Effector memory CD4-positive, alpha-beta T cell (primary cell): ENCODE results near the gene RABEP2.
"Not testable (repeated sequence)": the region's sequence is repeated elsewhere in the genome, so short reads cannot be mapped to it uniquely, and the experiment has no call there.

Source experiments
- DNase-seq, 3 donors: peaks; one replicate each; pipeline ENCODE4 v3.0.0-alpha.2; 2020
- H3K27ac ChIP-seq: 2 replicates; pipeline ENCODE4 v1.7.0; 2013; ENCODE audit warnings: mild to moderate bottlenecking, low read length, moderate library complexity; ENCODE audit not compliant: insufficient read depth, poor library complexity, severe bottlenecking
- H3K27me3 ChIP-seq: replicated peaks from 2 replicates; pipeline ENCODE4 v1.7.0; 2013; ENCODE audit warnings: mild to moderate bottlenecking, low read length; ENCODE audit not compliant: insufficient read depth, control insufficient read depth, poor library complexity, severe bottlenecking
- H3K36me3 ChIP-seq: 2 replicates; pipeline ENCODE4 v1.7.0; 2013; ENCODE audit warnings: mild to moderate bottlenecking, low read length, moderate library complexity; ENCODE audit not compliant: control insufficient read depth, insufficient read depth
- H3K4me1 ChIP-seq: 2 replicates; pipeline ENCODE4 v1.7.0; 2013; ENCODE audit warnings: low read length, mild to moderate bottlenecking; ENCODE audit not compliant: control insufficient read depth, insufficient read depth, poor library complexity, severe bottlenecking
- H3K4me3 ChIP-seq: 2 replicates; pipeline ENCODE4 v1.7.0; 2013; ENCODE audit warnings: low read length, low read depth, mild to moderate bottlenecking; ENCODE audit not compliant: insufficient read depth, poor library complexity, severe bottlenecking
- H3K9me3 ChIP-seq: 2 replicates; pipeline ENCODE4 v1.7.0; 2013; ENCODE audit warnings: mild to moderate bottlenecking, low read length, moderate library complexity; ENCODE audit not compliant: control insufficient read depth

Gene RABEP2

DNA sequence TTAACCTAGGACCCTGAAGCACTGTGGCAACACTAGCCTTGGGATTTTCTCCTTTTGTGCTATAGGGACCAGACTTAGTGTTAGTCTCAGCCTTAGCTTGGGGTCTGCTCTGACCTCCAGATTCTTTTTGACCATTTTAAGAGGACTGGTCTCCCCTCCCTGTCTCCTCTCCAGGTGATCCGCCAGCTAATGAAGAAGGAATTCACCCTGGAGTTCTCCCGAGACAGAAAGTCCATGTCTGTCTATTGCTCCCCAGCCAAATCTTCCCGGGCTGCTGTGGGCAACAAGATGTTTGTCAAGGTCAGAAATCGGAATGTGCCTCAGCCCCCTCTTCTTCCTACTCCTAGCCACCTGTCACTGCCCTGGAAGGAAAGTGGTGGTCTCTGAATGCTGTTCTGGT lies 27.2 kb downstream of the RABEP2 start:
- H3K4me1 ChIP-seq: no peaks in the 10 kb centered on the region
- H3K4me3 ChIP-seq: no peak overlapping the region
- DNase-seq: no peak
- H3K27ac ChIP-seq: no peak overlapping the region
- no peaks in the 10 kb centered on the region for H3K36me3 ChIP-seq
- no peaks in the 10 kb centered on the region for H3K9me3 ChIP-seq
- H3K27me3 ChIP-seq: no peaks in the 10 kb centered on the region

DNA sequence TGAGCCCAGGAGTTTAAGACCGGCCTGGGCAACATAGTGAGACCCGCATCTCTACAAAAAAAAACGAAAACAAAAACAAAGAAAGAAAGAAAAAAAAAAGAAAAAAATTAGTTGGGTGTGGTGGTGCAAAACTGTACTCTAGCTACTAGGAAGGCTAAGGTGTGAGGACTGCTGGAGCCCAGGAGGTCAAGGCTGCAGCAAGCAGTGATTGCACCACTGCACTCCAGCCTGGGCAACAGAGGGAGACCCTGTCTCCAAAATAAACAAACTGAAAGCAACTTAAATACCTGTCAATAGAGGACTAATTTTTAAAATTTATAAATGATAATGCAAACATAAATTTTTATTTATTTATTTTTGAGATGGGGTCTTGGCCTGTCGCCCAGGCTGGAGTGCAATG lies 29.4 kb downstream of the RABEP2 start:
- Histone ChIP-seq H3K4me3 (no peak overlapping the region), H3K27me3 (no peaks in the 10 kb centered on the region), H3K4me1 (no peaks in the 10 kb centered on the region), H3K9me3 (no peaks in the 10 kb centered on the region), H3K27ac (no peak overlapping the region), H3K36me3 (no peaks in the 10 kb centered on the region)
- DNase-seq: no peak

DNA sequence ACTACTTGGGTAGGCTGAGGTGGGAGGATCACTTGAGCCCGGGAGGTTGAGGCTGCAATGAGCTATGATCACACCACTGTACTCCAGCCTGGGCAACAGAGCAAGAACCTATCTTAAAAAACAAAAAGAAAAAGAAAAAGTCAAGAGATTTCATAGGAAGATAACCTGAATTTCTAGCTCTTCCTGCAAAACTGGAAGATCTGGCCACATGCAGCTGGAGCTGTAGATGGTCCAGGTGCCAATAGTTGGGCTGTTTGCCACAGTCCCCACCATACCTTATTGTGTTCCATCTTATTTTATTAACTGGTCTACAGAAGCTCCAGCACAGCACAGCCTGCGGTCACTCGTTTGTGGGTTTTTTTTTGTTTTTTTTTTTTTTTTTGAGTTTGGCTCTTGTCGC lies 31.7 kb downstream of the RABEP2 start:
- no peak overlapping the region for H3K4me3 ChIP-seq

GRCh38 chr16:28891964-28892890 lies 32.8 kb downstream of the RABEP2 start:
- Histone ChIP-seq H3K27ac (no peak overlapping the region), H3K4me1 (no peaks in the 10 kb centered on the region), H3K27me3 (no peaks in the 10 kb centered on the region), H3K4me3 (no peak overlapping the region), H3K36me3 (no peaks in the 10 kb centered on the region), H3K9me3 (no peaks in the 10 kb centered on the region)
- DNase-seq: no peak

More for the DNA sequence above, 31.7 kb downstream of the RABEP2 start:
- Histone ChIP-seq H3K4me1 (no peaks in the 10 kb centered on the region), H3K9me3 (no peaks in the 10 kb centered on the region), H3K36me3 (no peaks in the 10 kb centered on the region), H3K27me3 (no peaks in the 10 kb centered on the region), H3K27ac (no peak overlapping the region)
- no peak for DNase-seq

- H3K27ac ChIP-seq, H3K4me3 ChIP-seq, H3K4me1 ChIP-seq, H3K36me3 ChIP-seq, DNase-seq, H3K9me3 ChIP-seq, H3K27me3 ChIP-seq: not testable (repeated sequence)
These were observed 34.7 kb downstream of the RABEP2 start for GRCh38 chr16:28890355-28890754.

DNA sequence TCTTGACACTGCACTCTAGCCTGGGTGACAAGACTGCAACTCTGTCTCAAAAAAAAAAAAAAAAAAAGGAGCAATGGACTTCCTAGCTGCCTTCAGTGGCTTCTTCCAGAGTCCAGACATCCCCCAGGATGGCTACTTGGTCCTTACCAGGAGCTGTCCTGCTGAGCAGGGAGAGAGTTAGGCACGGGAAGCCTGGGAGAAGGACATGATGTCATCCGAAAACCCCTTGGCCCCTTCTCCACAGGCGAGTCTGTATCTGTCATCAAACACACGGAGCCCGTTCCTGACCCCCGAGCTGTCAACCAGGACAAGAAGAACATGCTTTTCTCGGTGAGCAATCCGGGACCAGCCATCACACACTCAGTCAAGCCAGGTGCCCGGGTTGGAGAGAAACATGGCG lies 38.1 kb downstream of the RABEP2 start:
- no peaks in the 10 kb centered on the region for H3K36me3 ChIP-seq
- no peaks in the 10 kb centered on the region for H3K27me3 ChIP-seq
- no peak for DNase-seq
- no peaks in the 10 kb centered on the region for H3K4me1 ChIP-seq
- no peak overlapping the region for H3K4me3 ChIP-seq
- H3K9me3 ChIP-seq: no peaks in the 10 kb centered on the region
- no peak overlapping the region for H3K27ac ChIP-seq

GRCh38 chr16:28884045-28884444 lies 41.0 kb downstream of the RABEP2 start:
- Histone ChIP-seq H3K36me3 (no peaks in the 10 kb centered on the region), H3K27ac (no peak overlapping the region), H3K27me3 (no peaks in the 10 kb centered on the region), H3K9me3 (no peaks in the 10 kb centered on the region), H3K4me3 (no peak overlapping the region), H3K4me1 (peaks cover 10% of the 10 kb centered on the region)
- no peak for DNase-seq

DNA sequence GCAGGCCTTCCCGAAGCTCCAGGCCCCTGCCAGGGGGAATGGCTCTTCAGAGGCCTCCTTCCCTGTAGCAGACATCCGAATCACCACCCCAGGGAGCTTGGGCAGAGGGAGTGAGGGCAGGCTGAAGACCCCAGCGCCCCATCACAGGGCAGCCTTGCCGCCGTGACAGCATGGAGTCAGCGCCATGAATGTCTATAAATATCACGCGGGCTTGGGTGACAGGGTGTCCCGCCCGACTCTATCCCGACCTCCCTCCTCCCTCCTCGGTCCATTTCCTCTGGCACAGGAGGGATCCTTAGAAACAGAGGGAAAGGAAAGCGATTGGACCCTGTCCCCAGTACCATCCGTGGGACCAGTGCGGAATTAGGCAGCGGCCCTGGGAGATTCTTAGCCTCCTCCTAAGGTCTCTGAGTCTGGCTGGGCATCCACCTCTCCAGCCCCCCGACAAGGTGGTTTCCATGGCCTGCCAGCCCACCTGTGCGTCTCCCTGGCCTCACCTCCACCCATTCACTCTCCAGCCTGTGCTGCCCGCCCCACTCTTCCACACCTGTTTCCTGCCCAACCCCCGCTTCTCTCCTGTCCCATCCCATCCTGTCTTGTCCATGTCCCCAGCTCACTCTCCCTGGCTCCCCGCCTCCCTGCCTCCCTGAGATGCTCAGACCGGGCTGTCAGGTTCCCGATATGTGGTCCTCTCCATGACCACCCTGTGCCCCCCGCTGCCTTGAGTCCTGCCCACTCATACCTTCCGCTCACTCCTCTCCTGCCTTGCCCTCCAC lies 41.6 kb downstream of the RABEP2 start:
- Histone ChIP-seq H3K36me3 (no peaks in the 10 kb centered on the region), H3K4me1 (peaks cover 12% of the 10 kb centered on the region), H3K27ac (no peak overlapping the region), H3K27me3 (no peaks in the 10 kb centered on the region), H3K4me3 (no peak overlapping the region), H3K9me3 (no peaks in the 10 kb centered on the region)
- no peak for DNase-seq

GRCh38 chr16:28882551-28883160 lies 42.4 kb downstream of the RABEP2 start:
- Histone ChIP-seq H3K4me3 (no peak overlapping the region), H3K27me3 (no peaks in the 10 kb centered on the region), H3K9me3 (no peaks in the 10 kb centered on the region), H3K27ac (no peak overlapping the region), H3K36me3 (no peaks in the 10 kb centered on the region), H3K4me1 (peaks cover 12% of the 10 kb centered on the region)
- DNase-seq: no peak

DNA sequence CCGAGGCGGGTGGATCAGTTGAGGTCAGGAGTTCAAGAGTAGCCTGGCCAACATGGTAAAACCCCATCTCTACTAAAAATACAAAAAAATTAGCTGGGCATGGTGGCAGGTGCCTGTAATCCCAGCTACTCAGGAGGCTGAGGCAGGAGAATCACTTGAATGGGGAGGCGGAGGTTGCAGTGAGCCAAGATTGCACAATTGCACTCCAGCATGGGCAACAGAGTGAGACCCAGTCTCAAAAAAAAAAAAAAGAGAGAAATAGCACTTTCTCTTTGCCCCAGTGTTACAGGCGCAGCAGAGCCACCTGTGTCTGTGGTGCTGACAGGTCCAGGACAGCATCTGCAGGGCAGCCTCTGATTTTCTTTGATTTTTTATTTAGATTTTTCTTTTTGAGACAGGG lies 43.5 kb downstream of the RABEP2 start:
- not testable (repeated sequence) for DNase-seq, H3K27ac ChIP-seq

More for the DNA sequence above, 43.5 kb downstream of the RABEP2 start:
- H3K4me3 ChIP-seq, H3K27me3 ChIP-seq, H3K36me3 ChIP-seq, H3K9me3 ChIP-seq: not testable (repeated sequence)
- H3K4me1 ChIP-seq: peaks cover 12% of the 10 kb centered on the region
